ENCODE data around the gene CPLX4.

CPLX4 gene

DNA sequence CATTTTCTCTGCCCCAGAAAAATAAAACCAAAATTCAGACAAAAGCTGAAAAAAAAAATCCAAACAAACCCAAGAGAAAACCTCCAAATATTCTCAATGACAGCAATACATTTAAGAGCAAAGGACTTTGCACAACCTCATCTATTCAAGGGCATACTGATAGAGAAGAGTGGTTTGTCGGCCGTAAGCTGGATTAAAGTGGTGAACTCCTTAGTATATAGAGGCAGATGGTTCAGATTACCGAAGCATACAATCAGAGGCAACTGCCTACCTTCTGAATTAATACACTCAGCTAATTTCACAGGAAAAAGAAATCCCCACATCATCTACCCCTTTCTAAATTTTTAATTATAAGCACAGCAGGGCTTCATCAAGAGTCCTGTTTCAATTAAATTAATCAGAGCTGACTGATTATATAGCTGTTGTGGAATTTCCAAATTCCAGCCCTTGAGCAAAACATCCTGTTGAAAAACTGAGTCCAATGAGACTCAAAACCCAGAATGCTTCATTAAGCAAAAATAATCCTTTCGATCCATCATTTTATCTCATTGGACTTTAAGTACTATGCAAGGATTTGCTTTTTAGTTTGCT lies at the start of gene CPLX4:
TSS of gene CPLX4 (minus strand) at position 190 of the 591 bp plus-strand sequence. CDS start at position 3, 187 bp downstream.
- no peak for DNase-seq
- Mint-ChIP-seq H3K36me3 (ENCODE audit: low read depth) (no peaks in the 10 kb centered on the region), H3K9me3 (no peaks in the 10 kb centered on the region), H3K4me1 (ENCODE audit: low read depth) (no peaks in the 10 kb centered on the region), H3K27me3 (peaks cover 6% of the 10 kb centered on the region), H3K4me3 (no peak within 1 kb of the TSS), H3K27ac (no peak within 1 kb of the TSS)

DNA sequence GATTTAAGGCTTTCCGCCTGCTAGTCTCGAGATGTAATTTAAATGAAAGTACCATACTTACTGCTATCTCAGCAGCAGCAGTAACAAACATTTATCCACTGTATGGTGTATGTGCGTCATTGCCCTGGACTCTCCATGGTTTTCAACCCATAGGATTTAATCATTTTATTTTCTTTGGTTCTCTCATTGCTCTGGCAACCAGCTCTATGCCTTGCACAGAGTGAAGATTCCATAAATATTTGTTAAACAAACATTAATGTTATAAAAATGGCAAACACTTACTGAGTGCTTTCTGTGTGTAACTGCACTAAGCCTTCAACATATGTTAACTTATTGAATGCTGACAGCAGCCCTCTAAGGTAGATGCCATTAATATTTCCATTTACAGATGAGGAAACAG lies 41.9 kb upstream of the CPLX4 start:
- peaks cover 34% of the 10 kb centered on the region for H3K4me1 Mint-ChIP-seq (ENCODE audit: low read depth)
- peaks cover 35% of the 10 kb centered on the region for H3K36me3 Mint-ChIP-seq (ENCODE audit: low read depth)
- H3K27ac Mint-ChIP-seq: no peak overlapping the region
- H3K4me3 Mint-ChIP-seq: peak overlapping the region; percentile 98
- no peak for DNase-seq
- H3K9me3 Mint-ChIP-seq: no peaks in the 10 kb centered on the region
- H3K27me3 Mint-ChIP-seq: no peaks in the 10 kb centered on the region

DNA sequence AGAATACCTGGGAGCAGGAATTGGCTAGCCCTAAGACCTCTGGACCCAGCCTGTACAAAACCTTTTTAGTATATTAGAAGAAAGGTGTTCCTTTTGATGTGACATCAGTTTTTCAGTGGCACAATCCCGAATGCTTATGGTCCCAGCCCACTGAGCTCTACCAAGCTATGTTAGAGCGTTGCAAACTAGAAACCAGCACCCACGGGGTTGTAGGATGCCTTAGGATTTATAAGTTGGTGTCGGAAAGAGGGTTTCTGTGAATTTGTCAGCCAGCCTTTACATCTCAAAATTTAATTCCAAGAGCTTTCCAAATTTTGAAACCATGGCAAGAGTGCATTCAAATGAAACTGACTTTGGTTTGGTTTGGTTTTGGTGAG lies 41.1 kb upstream of the CPLX4 start:
- peak overlapping the region; percentile 98 for H3K4me3 Mint-ChIP-seq
- peaks cover 44% of the 10 kb centered on the region for H3K36me3 Mint-ChIP-seq (ENCODE audit: low read depth)
- H3K4me1 Mint-ChIP-seq (ENCODE audit: low read depth): peaks cover 41% of the 10 kb centered on the region
- H3K9me3 Mint-ChIP-seq: no peaks in the 10 kb centered on the region
- DNase-seq: no peak
- no peaks in the 10 kb centered on the region for H3K27me3 Mint-ChIP-seq
- H3K27ac Mint-ChIP-seq: peak overlapping the region; percentile 64

DNA sequence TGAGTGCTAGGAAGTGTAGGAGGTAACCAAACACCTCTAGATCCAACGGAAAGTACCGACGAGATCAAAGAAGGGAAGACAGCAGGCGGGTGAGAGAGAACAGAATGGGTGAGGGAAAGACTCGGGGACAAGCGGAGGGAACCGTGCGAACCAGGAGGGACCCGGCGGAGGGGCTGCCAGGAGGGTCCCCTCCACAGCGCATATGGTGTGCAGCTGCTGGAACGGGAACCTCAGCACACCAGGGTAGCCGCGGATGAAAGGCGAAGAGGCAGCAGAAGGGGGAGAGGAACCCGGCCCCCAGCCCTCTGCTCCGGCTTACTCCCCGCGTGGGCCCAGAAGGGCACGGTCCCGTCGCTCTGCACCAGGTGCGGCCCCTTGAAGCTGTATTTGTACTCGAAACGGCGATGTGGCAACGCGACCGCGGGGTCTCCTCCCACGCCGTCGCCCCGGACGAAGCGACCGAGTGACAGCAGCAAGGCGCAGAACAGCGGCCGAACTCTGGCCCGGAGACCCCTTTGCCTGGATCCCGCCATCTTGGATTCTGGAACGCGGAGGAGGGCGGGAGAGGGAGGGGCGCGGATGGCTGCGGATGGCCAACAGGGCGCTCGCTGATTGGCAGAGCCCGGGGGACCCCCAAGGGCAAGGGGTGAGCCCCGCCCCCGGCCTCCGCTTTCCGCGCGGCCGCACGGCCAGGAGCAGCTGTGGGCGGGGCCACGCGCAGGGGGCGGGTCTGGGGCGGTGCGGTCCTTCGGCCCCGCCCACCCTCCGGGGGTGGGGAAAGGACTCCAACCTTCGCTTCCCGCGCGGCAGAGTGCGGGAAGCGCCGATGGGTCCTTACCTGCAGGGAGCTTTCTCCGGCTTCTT lies 40.5 kb upstream of the CPLX4 start, which contains the start of gene LMAN1:
TSS of gene LMAN1 (minus strand) at position 554 of the 864 bp plus-strand sequence. CDS start at position 533, 21 bp downstream.
- H3K4me1 Mint-ChIP-seq (ENCODE audit: low read depth): peaks cover 42% of the 10 kb centered on the region
- H3K27me3 Mint-ChIP-seq: no peaks in the 10 kb centered on the region
- H3K4me3 Mint-ChIP-seq: peak within 1 kb of the TSS; percentile 98
- no peaks in the 10 kb centered on the region for H3K9me3 Mint-ChIP-seq
- peak within 1 kb of the TSS; percentile 98 for H3K27ac Mint-ChIP-seq
- DNase-seq: peak; percentile 97
- H3K36me3 Mint-ChIP-seq (ENCODE audit: low read depth): peaks cover 50% of the 10 kb centered on the region

- Mint-ChIP-seq H3K9me3 (no peaks in the 10 kb centered on the region), H3K4me3 (peak overlapping the region; percentile 98), H3K36me3 (ENCODE audit: low read depth) (peaks cover 54% of the 10 kb centered on the region), H3K4me1 (ENCODE audit: low read depth) (peaks cover 43% of the 10 kb centered on the region), H3K27ac (peak overlapping the region; percentile 98), H3K27me3 (no peaks in the 10 kb centered on the region)
- DNase-seq: no peak
Observed at GRCh38 chr18:59358414-59358711, 39.9 kb upstream of the CPLX4 start.

GRCh38 chr18:59357928-59358327 lies 39.5 kb upstream of the CPLX4 start:
- Mint-ChIP-seq H3K27ac (peak overlapping the region; percentile 98), H3K4me3 (peak overlapping the region; percentile 98), H3K4me1 (ENCODE audit: low read depth) (peaks cover 47% of the 10 kb centered on the region), H3K27me3 (no peaks in the 10 kb centered on the region), H3K9me3 (no peaks in the 10 kb centered on the region), H3K36me3 (ENCODE audit: low read depth) (peaks cover 58% of the 10 kb centered on the region)
- DNase-seq: no peak

GRCh38 chr18:59354731-59355130 lies 36.3 kb upstream of the CPLX4 start:
- Mint-ChIP-seq H3K4me3 (no peak overlapping the region), H3K36me3 (ENCODE audit: low read depth) (peaks cover 88% of the 10 kb centered on the region), H3K4me1 (ENCODE audit: low read depth) (peaks cover 55% of the 10 kb centered on the region), H3K9me3 (no peaks in the 10 kb centered on the region), H3K27me3 (no peaks in the 10 kb centered on the region), H3K27ac (peak overlapping the region; percentile 29)
- no peak for DNase-seq

DNA sequence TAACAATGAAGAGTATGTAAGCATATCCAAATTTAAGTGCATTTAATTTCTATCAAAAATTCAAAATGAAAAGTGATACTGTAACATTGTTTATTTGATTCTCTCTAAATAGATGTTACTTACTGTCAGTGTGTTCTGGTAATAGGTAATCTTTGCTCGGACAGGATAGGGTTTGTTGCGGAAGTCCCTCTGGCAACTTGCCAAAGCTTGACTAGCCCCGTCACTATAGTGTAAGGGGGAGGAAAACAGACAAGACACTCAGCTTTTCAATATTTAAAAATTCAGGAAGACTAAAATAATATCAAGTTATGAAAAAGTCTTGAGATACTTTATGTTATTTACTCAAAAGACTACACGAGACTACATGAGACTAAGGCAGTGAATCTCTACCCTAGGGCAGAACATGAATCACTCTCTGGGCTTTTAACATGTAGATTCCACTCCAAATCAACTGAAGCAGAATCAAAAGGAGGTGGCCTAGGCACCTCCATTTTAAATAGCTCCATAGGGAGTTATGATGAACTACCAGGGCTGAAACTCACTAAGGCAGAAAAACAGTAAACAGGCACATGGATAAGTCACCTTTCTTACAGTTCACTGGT lies 34.7 kb upstream of the CPLX4 start:
- Mint-ChIP-seq H3K4me1 (ENCODE audit: low read depth) (peaks cover 54% of the 10 kb centered on the region), H3K36me3 (ENCODE audit: low read depth) (peaks cover 95% of the 10 kb centered on the region), H3K27ac (no peak overlapping the region), H3K9me3 (no peaks in the 10 kb centered on the region), H3K27me3 (no peaks in the 10 kb centered on the region), H3K4me3 (no peak overlapping the region)
- DNase-seq: no peak

- Mint-ChIP-seq H3K4me3 (no peak overlapping the region), H3K27ac (peak overlapping the region; percentile 57), H3K36me3 (ENCODE audit: low read depth) (peaks cover 96% of the 10 kb centered on the region), H3K27me3 (no peaks in the 10 kb centered on the region), H3K4me1 (ENCODE audit: low read depth) (peaks cover 47% of the 10 kb centered on the region), H3K9me3 (no peaks in the 10 kb centered on the region)
- DNase-seq: no peak
Observed at GRCh38 chr18:59352250-59352855, 33.9 kb upstream of the CPLX4 start.

DNA sequence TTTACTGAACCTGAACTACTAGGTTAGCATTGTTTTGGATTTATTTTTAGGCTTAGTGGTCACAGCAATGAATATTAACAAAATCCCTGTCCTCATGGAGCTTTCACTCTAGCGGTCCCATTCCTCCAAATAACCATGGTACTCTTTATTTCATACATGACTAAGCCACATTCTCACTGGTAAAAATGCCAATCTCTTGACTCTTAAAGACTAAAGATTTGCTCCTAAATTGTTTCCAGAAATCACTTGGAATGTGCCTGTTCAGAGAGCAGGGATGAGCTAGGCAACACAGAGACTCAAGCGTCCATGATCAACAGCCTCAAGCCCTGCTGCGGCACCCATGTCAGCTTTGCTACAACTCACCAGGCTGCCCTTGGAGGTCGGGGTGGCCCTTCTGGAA lies 27.1 kb upstream of the CPLX4 start:
- Mint-ChIP-seq H3K9me3 (peaks cover 21% of the 10 kb centered on the region), H3K4me1 (ENCODE audit: low read depth) (peaks cover 50% of the 10 kb centered on the region), H3K27me3 (no peaks in the 10 kb centered on the region), H3K4me3 (no peak overlapping the region), H3K27ac (no peak overlapping the region), H3K36me3 (ENCODE audit: low read depth) (peaks cover 97% of the 10 kb centered on the region)
- DNase-seq: no peak

- peaks cover 55% of the 10 kb centered on the region for H3K4me1 Mint-ChIP-seq (ENCODE audit: low read depth)
- H3K36me3 Mint-ChIP-seq (ENCODE audit: low read depth): peaks cover 99% of the 10 kb centered on the region
- no peak overlapping the region for H3K4me3 Mint-ChIP-seq
- H3K27me3 Mint-ChIP-seq: no peaks in the 10 kb centered on the region
- H3K27ac Mint-ChIP-seq: no peak overlapping the region
- no peak for DNase-seq
- H3K9me3 Mint-ChIP-seq: peaks cover 21% of the 10 kb centered on the region
Observed at GRCh38 chr18:59344996-59345395, 26.5 kb upstream of the CPLX4 start.

DNA sequence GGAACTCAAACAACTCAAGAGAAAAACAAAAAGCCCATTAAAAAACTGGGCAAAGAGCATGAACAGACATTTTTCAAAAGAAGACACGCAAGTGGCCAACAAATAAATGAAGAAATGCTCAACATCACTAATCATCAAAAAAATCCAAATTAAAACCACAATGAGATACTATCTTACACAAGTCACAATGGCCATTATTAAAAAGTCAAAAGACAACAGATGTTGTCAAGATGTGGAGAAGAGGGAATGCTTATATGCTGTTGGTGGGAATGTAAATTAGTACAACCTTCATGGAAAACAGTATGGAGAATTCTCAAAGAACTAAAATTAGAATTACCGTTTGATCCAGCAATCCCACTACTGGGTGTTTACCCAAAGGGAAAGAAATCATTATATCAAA lies 25.5 kb upstream of the CPLX4 start:
- DNase-seq: no peak
- Mint-ChIP-seq H3K4me1 (ENCODE audit: low read depth) (peaks cover 55% of the 10 kb centered on the region), H3K4me3 (no peak overlapping the region), H3K27me3 (no peaks in the 10 kb centered on the region), H3K27ac (no peak overlapping the region), H3K36me3 (ENCODE audit: low read depth) (peaks cover 99% of the 10 kb centered on the region), H3K9me3 (peaks cover 21% of the 10 kb centered on the region)

DNA sequence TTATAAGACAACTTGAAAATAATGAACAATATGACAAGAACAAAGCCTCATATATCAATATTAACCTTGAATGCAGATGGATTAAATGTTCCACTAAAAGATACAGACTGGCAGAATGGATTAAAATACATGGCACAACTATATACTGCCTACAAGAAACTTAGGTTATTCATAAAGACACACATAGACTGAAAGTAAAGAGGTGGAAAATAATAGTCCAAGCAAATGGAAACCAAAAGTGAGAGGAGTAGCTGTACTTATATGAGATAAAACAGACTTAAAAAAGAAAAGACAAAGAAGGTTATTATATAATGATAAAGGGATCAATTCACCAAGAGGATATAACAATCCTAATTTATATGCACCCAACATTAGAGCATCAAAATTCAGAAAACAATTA lies 22.4 kb upstream of the CPLX4 start:
- H3K27me3 Mint-ChIP-seq: no peaks in the 10 kb centered on the region
- H3K9me3 Mint-ChIP-seq: peaks cover 21% of the 10 kb centered on the region
- no peak for DNase-seq
- H3K4me1 Mint-ChIP-seq (ENCODE audit: low read depth): peaks cover 54% of the 10 kb centered on the region
- peak overlapping the region; percentile 76 for H3K27ac Mint-ChIP-seq
- H3K4me3 Mint-ChIP-seq: peak overlapping the region; percentile 7
- peaks cover 97% of the 10 kb centered on the region for H3K36me3 Mint-ChIP-seq (ENCODE audit: low read depth)

- no peak for DNase-seq
- H3K36me3 Mint-ChIP-seq (ENCODE audit: low read depth): peaks cover 97% of the 10 kb centered on the region
- no peaks in the 10 kb centered on the region for H3K27me3 Mint-ChIP-seq
- peak overlapping the region; percentile 76 for H3K27ac Mint-ChIP-seq
- peaks cover 21% of the 10 kb centered on the region for H3K9me3 Mint-ChIP-seq
- no peak overlapping the region for H3K4me3 Mint-ChIP-seq
- H3K4me1 Mint-ChIP-seq (ENCODE audit: low read depth): peaks cover 51% of the 10 kb centered on the region
Observed at GRCh38 chr18:59340312-59340711, 21.9 kb upstream of the CPLX4 start.
